ENCODE measurements around the gene RIMBP2.

RIMBP2 gene

DNA sequence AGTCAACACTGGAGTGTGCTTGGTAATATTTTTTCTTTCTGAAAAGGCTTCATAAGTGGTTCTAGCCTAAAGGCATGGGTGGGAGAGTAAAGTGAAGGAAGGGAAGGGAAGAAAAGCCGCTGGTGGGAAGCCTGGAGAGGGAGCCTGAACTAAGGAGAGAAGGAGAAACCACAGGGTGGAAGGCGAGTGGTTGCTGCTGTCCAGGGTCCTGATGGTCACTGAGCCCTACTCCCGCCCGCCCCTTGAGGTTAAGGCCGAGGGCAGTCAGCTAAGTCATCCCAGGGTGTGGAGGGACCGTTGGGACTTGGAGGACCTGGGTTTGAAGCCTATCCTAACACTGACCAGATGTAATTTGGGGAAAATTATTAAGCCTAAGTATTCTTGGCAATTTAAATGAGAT lies 189.3 kb downstream of the RIMBP2 start:
- DNase-seq (ENCODE audit: low read depth), result no peak
- TF ChIP-seq, protein P1, sequence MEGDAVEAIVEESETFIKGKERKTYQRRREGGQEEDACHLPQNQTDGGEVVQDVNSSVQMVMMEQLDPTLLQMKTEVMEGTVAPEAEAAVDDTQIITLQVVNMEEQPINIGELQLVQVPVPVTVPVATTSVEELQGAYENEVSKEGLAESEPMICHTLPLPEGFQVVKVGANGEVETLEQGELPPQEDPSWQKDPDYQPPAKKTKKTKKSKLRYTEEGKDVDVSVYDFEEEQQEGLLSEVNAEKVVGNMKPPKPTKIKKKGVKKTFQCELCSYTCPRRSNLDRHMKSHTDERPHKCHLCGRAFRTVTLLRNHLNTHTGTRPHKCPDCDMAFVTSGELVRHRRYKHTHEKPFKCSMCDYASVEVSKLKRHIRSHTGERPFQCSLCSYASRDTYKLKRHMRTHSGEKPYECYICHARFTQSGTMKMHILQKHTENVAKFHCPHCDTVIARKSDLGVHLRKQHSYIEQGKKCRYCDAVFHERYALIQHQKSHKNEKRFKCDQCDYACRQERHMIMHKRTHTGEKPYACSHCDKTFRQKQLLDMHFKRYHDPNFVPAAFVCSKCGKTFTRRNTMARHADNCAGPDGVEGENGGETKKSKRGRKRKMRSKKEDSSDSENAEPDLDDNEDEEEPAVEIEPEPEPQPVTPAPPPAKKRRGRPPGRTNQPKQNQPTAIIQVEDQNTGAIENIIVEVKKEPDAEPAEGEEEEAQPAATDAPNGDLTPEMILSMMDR (IDR thresholded peaks at IDR 0.05; ENCODE audit: control insufficient read depth, insufficient read depth, low read depth, low read length, missing control alignments), result no peak
- no peak overlapping the region for H3K4me3 ChIP-seq (ENCODE audit: control insufficient read depth, low read depth, low read length)

DNA sequence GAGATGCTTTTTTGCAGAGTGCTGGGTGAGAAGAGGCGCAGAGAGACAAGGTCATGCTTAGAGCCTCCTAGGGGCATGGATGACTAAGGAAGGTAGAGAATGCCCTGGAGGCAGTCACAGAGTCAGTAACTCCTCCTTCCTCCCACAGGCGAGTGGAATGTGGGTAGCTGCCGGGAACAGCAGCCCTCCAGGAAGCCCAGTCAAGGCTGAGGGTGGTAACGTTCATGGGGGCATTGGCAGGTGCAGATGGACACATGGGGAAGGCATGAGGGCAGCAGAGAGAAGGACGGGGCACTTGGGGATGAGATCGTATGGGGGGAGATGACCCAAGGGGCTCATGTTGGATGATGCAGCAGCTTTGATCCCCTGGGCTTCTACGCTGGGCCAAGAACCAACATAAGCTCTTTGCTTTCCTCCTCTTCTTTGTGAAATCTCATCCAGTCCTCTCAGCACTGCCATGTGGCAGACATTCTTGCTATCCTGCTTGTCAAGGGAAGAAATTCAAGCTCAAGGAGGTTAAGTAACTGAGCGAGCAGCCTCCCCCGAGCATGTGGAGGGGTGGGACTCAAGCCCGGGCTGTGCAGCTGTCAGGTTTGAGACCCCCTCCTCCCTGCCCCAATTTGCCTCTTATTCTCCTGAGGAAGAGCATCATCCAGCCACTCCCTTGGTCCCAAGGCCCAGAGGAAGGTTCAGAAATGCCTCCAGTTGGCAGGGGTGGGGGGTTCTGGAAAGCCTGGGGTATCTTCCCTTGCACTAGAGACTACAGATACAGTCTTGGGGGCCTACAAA lies 190.5 kb downstream of the RIMBP2 start:
- no peak overlapping the region for H3K4me3 ChIP-seq (ENCODE audit: control insufficient read depth, low read depth, low read length)
- TF ChIP-seq, protein P1 (IDR thresholded peaks at IDR 0.05; ENCODE audit: control insufficient read depth, insufficient read depth, low read depth, low read length, missing control alignments), result no peak
- no peak for DNase-seq (ENCODE audit: low read depth)

DNA sequence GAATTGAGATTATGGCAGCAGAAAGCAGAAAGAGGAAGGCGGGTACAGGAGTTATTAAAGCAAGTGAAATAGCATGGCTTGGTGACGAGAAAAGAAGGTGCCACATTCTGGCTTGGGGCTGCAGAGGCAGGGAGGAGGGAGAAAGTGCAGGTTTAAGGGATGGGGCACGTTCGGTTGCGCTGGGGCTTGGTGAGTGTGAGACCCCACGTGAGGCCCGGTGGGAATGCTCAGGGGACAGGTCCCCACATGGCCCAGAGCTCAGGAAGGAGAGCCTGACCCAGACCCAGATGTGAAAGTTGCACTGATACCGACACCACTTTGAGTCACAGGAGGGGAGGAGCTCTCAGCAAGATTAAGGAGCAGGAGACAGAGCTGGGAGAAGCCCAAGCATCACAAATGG lies 191.3 kb downstream of the RIMBP2 start:
- TF ChIP-seq, protein P1 (IDR thresholded peaks at IDR 0.05; ENCODE audit: control insufficient read depth, insufficient read depth, low read depth, low read length, missing control alignments), result no peak
- H3K4me3 ChIP-seq (ENCODE audit: control insufficient read depth, low read depth, low read length), result no peak overlapping the region
- DNase-seq (ENCODE audit: low read depth), result no peak

DNA sequence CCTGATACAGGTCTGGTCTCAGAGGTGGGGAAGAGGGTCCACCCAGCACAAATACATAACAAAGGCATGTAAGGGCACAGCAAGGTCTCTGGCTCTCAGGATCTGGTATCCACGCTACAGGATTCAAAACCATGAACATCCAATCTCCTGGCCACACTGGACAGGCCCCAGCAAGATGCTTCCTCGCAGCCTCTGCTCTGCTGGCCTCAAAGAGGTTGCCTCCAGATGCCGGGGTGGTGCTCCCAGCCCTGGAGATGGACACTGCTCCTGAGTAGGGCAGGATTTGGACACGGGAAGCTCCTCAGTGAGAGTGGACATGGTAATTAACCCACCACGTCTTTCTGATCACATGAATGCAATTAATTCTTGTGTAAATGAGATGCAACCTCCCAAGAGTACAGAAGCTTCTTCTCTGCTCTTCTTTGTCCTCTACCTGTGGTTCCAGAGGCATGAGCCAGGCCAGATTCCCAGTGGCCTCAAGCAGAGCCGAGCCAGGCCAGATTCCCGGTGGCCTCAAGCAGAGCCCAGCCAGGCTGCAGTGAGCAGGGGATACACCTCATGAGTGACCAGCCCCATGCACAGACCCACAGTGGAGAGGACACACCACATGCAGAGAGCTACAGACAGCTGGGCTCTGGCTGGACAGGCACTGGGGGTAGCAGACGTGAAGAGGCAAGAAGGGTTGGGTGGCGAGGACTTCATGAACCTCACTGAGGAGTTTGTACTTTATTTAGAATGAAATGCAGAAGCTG lies 192.1 kb downstream of the RIMBP2 start:
- H3K4me3 ChIP-seq (ENCODE audit: control insufficient read depth, low read depth, low read length), result no peak overlapping the region
- DNase-seq (ENCODE audit: low read depth), result no peak
- TF ChIP-seq, protein P1 (IDR thresholded peaks at IDR 0.05; ENCODE audit: control insufficient read depth, insufficient read depth, low read depth, low read length, missing control alignments), result no peak

DNA sequence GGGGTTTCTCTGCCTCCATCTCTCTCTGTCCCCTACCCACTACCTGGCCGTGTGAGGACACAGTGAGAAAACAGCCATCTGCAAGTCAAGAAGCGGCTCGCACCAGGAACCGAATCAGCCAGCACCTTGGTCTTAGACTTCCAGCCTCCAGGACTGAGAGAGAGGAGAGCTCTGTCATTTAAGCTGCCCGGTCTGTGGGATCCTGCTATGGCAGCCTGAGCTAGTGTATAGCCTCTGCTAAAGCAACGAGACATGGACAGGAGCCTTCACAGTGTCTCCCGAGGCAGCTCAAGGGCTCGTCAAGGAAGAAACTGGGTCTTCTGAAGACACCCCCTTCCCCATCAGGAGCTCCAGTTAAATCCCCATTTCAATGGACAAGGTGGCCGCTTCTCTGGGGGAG lies 192.9 kb downstream of the RIMBP2 start:
- TF ChIP-seq, protein P1 (IDR thresholded peaks at IDR 0.05; ENCODE audit: control insufficient read depth, insufficient read depth, low read depth, low read length, missing control alignments), result no peak
- DNase-seq (ENCODE audit: low read depth), result no peak
- no peak overlapping the region for H3K4me3 ChIP-seq (ENCODE audit: control insufficient read depth, low read depth, low read length)

DNA sequence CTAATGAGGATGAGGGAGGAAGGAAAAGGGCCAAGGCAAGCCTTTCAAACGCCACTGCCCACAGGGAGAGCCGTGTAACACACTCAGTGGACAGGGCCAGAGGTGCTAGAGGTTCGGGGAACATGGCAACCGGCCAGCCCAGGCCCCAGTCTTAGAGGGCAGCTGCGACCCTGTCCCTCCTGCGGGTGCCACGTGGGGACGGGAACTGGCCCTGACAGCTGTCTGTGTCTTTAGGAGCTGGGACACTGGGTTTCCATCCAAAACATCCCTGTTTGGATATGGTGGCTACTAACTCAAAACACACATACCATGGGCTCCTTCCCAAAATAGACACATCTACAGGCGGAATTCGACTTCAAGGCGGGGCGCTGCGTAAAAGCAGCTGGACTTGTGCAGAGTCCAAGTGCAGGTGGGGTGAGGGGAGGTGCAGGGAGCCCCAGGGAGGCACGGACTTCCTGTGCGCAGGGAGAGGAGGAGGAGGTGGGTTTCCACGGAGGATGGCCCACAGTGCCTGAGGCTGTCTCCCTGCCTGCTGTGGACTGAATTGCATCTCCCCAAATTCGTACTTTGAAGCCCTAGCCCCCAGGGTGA lies 193.8 kb downstream of the RIMBP2 start:
- no peak for DNase-seq (ENCODE audit: low read depth)
- no peak overlapping the region for H3K4me3 ChIP-seq (ENCODE audit: control insufficient read depth, low read depth, low read length)
- TF ChIP-seq, protein P1 (IDR thresholded peaks at IDR 0.05; ENCODE audit: control insufficient read depth, insufficient read depth, low read depth, low read length, missing control alignments), result no peak

All from AG09309 (cell line).